ENCODE results near the gene HSPB2. TPM values are rescaled to one million over a fixed set of nuclear protein-coding genes. Genes with fewer than 3 reads are reported as not detected.
"Not testable (repeated sequence)": the region's sequence is repeated elsewhere in the genome, so short reads cannot be mapped to it uniquely, and the experiment has no call there.

The HSPB2 gene, protein sequence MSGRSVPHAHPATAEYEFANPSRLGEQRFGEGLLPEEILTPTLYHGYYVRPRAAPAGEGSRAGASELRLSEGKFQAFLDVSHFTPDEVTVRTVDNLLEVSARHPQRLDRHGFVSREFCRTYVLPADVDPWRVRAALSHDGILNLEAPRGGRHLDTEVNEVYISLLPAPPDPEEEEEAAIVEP
- total RNA-seq = not detected

DNA sequence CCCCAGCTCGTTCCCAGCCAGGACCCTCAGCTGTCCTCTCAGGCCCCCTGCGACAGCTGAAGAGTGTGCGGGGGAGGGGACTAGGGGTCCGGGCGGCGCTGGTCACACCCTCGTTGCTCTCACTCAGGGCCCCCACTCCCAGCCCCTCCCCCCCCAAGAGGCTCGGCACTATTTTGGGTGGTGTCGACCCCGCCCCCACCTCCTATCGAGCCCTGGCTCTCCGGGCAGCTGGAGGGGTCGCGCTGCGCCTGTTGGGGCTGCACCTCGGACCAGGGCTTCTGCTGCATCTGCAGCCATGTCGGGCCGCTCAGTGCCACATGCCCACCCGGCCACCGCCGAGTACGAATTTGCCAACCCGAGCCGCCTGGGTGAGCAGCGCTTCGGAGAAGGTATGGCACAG lies at the start of gene HSPB2:
Gene HSPB2 (plus strand): TSS at position 200 of the 400 bp plus-strand sequence. CDS start 96 bp downstream, at position 296.
- DNase-seq (no peak), ATAC-seq (no peak)
- peaks cover 60% of the 10 kb centered on the region for H3K27me3 Mint-ChIP-seq (ENCODE audit: low read depth)
- no peaks in the 10 kb centered on the region for H3K36me3 Mint-ChIP-seq (ENCODE audit: insufficient read depth)
- H3K4me1 Mint-ChIP-seq (ENCODE audit: low read depth) = no peaks in the 10 kb centered on the region
- H3K9me3 Mint-ChIP-seq = no peaks in the 10 kb centered on the region
- no peak within 1 kb of the TSS for H3K4me3 Mint-ChIP-seq

DNA sequence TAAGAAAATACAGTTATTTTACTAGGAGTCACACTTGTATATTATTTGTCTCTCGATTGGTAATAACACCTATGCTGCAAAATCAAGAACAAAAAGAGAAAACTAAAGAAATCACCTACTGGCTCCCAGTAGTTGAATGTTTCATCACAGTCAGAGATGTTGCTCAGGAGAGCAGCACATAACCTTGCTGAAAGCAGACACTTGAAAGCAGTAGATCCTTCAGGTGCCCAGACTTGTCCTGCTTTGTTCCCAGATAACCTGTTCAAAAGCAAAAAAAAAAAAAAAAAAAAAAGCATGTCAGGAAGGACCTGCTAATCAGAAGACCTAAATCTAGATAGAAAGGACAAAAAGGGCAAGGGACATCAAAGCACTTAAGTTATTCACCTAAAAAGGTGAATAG lies 42.4 kb upstream of the HSPB2 start:
- no peak for ATAC-seq
- Mint-ChIP-seq H3K4me1 (ENCODE audit: low read depth) (peaks cover 20% of the 10 kb centered on the region), H3K9me3 (no peaks in the 10 kb centered on the region), H3K4me3 (peak overlapping the region; percentile 26), H3K36me3 (ENCODE audit: insufficient read depth) (peaks cover 31% of the 10 kb centered on the region), H3K27me3 (ENCODE audit: low read depth) (no peaks in the 10 kb centered on the region)
- no peak for DNase-seq

DNA sequence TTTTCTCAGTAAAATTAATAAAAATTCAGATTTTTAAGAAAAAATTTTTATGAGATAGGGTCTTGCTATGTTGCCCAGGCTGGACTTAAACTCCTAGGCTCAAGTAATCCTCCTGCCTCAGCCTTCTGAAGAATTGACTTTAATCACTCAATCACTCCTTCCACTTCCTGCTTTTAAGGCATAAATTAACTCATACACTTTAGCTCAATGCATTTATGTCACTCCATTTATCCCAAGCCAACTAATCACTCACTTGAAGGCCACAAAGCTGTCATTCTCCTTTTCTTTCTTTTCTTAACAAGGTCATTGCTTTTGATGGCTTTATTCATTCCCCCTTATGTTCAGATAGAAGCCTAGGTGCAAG lies 42.0 kb upstream of the HSPB2 start:
- Mint-ChIP-seq H3K27me3 (ENCODE audit: low read depth) (no peaks in the 10 kb centered on the region), H3K4me3 (peak overlapping the region; percentile 94), H3K4me1 (ENCODE audit: low read depth) (peaks cover 20% of the 10 kb centered on the region), H3K36me3 (ENCODE audit: insufficient read depth) (peaks cover 27% of the 10 kb centered on the region), H3K9me3 (no peaks in the 10 kb centered on the region)
- no peak for DNase-seq
- no peak for ATAC-seq

DNA sequence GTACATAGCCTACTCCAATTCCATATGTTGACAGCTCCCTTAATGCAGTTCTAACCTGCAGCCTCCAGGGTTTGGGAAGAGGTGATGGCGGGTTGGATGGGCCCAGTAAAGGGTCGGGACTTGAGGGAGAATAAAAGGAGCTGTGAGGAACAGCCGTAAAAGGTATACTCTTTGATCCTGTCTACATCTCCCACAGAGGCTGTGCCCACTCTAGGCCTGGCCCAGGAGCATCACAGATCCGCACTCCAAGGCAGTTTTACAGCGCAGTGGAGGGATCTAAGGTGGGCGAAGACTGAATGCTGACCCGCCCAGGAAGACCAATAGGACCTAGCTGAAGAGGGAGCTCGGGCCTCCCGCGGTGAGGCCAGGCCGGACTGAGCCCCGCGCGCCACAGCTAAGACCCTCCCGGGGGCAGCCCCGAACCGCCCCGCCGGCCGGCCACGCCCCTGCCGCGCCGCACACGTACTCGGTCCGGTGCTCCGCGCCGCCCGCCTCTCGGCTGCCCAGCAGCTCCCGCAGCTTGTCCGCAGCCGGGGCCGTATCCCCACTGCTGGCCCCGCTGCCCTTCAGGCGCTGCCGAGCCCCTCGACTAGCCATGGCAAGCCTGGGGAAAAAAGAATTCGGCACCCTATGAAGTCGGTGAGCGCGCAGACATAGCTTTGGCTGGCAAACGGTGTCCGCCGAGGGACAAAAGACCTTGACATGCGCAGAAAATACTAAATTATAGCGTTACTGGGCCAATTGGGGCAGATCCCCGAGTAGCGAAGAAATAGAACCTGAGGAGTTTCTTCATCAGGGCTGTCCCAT lies 41.4 kb upstream of the HSPB2 start, which contains the start of gene ALG9:
Gene ALG9 (minus strand): TSS at position 696 of the 807 bp plus-strand sequence. CDS start 99 bp downstream, at position 597.
- H3K9me3 Mint-ChIP-seq = no peaks in the 10 kb centered on the region
- peak within 1 kb of the TSS; percentile 94 for H3K4me3 Mint-ChIP-seq
- peak; percentile 95 to 97 for ATAC-seq
- DNase-seq = peak; percentile 88
- H3K27me3 Mint-ChIP-seq (ENCODE audit: low read depth) = no peaks in the 10 kb centered on the region
- H3K36me3 Mint-ChIP-seq (ENCODE audit: insufficient read depth) = peaks cover 26% of the 10 kb centered on the region
- H3K4me1 Mint-ChIP-seq (ENCODE audit: low read depth) = peaks cover 20% of the 10 kb centered on the region

DNA sequence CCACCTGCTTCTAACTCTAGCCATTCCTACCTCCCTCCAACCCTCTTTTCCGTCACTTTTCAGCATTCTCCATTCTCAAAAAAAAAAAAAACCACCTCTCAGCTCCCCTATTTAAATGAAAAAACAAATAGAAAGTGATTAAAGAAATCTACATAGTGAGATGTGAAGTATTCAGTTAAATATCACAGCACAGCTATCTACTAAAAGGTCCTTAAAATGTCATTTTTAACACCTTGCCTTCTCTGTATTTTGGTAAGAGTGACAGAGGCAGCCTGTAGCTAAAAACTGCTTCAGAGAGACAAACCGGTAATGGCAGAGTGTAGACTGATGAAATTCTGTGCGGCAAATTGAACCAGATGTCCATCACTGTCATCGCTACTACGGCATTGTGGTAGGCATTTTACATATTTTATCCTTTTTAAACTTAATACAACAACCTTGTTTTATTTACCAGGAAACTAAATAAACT lies 40.8 kb upstream of the HSPB2 start:
- H3K9me3 Mint-ChIP-seq = no peaks in the 10 kb centered on the region
- peaks cover 23% of the 10 kb centered on the region for H3K36me3 Mint-ChIP-seq (ENCODE audit: insufficient read depth)
- no peaks in the 10 kb centered on the region for H3K27me3 Mint-ChIP-seq (ENCODE audit: low read depth)
- no peak for DNase-seq
- H3K4me3 Mint-ChIP-seq = peak overlapping the region; percentile 94
- peaks cover 18% of the 10 kb centered on the region for H3K4me1 Mint-ChIP-seq (ENCODE audit: low read depth)
- ATAC-seq = no peak

DNA sequence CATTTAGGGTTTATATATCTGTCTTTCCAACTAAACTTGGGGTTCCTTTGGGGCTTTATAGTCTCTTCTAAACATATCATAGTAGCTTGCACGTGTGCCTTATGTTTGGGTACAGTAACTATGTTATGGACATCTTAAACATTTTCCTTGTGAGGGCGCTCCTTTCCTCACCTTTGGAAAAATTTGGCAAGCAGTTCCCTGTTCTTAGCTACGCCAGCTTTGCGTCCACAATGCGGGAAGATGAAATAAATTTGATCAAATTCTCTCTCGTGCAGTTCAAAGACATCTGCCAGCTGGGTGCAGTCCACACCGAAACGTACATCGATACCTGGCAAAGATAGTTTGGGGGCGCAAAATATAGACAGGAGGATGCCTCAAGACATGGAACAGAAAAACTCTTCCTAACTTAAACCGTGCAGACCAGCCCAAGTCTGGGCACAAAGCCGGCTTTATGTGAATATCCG lies 34.1 kb upstream of the HSPB2 start:
- ATAC-seq = no peak
- Mint-ChIP-seq H3K4me3 (peak overlapping the region; percentile 87), H3K9me3 (no peaks in the 10 kb centered on the region), H3K4me1 (ENCODE audit: low read depth) (peaks cover 12% of the 10 kb centered on the region), H3K27me3 (ENCODE audit: low read depth) (no peaks in the 10 kb centered on the region), H3K36me3 (ENCODE audit: insufficient read depth) (peaks cover 6% of the 10 kb centered on the region)
- DNase-seq = no peak

DNA sequence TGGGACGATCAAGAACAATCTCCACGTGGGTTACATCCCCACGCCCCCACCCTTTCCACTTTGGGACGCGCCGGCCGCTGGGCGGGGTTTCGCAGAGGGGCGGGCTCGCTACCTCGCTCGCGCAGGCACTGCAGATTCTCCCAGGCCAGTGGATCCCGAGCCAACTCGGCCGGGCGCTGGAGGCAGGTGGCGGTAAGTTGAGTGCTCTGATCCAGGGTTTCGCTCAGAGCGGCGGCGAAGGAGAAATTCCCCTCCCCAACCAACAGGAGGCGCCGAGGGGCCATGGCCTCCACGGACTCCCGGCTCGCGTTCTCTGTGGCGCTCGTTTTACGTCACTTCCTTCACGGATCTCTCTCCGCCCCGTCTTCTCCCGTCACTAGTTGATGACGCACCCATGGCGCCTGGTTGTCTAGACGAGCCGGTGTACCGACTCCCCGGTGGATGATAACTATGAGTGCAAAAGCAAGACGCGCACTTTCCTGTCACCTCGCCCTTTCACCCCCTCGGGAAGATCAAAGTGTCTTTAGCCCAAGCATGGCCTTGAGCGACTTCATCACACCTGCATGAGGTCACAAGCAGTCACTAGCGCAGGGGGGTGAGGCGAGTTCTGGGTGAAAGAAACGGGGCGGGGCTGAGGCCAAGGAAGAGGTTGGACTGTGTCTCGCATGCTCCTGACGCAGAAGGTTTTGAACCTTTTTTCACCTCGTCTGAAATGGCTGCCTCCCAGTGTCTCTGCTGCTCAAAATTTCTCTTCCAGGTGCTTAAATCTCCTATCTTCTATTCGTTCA lies 33.5 kb upstream of the HSPB2 start, which contains the start of the genes CFAP68 and FDXACB1:
Gene CFAP68 (plus strand): TSS at position 693 of the 788 bp plus-strand sequence. CDS start 20 bp downstream, at position 713.
Gene FDXACB1 (minus strand): TSS at position 317 of the 788 bp plus-strand sequence. CDS start 33 bp downstream, at position 284.
- DNase-seq (peak; percentile 91), ATAC-seq (peak; percentile 90)
- peaks cover 12% of the 10 kb centered on the region for H3K4me1 Mint-ChIP-seq (ENCODE audit: low read depth)
- peaks cover 10% of the 10 kb centered on the region for H3K36me3 Mint-ChIP-seq (ENCODE audit: insufficient read depth)
- H3K27me3 Mint-ChIP-seq (ENCODE audit: low read depth) = no peaks in the 10 kb centered on the region
- H3K4me3 Mint-ChIP-seq = peak within 1 kb of the TSS; percentile 87
- H3K9me3 Mint-ChIP-seq = no peaks in the 10 kb centered on the region

DNA sequence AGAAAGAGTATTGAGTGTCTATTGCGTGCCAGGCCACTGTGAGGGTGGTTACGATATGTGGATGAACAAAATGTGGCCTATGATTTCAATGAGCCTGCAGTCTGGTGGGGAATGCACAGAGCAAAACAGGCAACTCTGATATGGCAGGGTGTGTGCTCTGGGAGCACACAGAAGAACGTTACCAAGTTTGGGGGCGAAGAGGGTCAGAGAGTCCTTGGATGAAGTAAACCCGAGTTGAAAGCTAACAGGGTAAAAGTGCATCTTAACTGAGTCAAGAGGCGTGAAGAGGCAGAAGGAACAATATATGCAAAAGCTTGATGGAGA lies 32.9 kb upstream of the HSPB2 start:
- ATAC-seq (no peak), DNase-seq (no peak)
- no peaks in the 10 kb centered on the region for H3K9me3 Mint-ChIP-seq
- H3K4me1 Mint-ChIP-seq (ENCODE audit: low read depth) = peaks cover 12% of the 10 kb centered on the region
- no peaks in the 10 kb centered on the region for H3K27me3 Mint-ChIP-seq (ENCODE audit: low read depth)
- peak overlapping the region; percentile 87 for H3K4me3 Mint-ChIP-seq
- peaks cover 10% of the 10 kb centered on the region for H3K36me3 Mint-ChIP-seq (ENCODE audit: insufficient read depth)

DNA sequence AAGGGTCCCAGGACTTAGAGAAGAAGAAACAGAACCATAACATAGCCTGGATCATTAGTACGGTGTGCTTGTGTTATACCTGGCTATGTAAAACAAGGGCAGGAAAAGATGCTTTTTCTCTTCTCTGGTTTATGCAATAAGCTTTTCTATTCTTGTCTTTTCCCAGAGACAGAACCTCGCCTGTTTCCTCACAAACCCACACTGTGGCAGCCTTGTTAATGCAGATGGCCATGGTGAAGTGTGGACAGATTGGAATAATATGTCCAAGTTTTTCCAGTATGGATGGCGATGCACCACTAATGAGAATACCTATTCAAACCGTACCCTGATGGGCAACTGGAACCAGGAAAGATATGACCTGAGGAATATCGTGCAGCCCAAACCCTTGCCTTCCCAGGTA lies 30.3 kb upstream of the HSPB2 start:
- H3K9me3 Mint-ChIP-seq = no peaks in the 10 kb centered on the region

DNA sequence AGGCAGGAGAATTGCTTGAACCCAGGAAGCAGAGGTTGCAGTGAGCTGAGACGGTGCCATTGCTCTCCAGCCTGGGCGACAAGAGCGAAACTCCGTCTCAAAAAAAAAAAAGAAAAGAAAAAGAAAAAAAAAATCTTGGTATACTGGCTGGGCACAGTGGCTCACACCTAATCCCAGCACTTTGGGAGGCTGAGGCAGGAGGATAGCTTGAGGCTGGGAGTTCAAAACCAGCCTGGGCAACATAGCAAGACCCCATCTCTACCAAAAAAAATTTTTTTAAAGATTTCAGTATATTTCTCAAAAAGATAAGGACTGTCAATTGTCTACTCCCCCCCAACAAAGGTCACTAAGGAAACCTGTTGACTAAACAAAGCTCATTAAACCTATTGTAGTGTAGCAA lies 27.5 kb upstream of the HSPB2 start:
- H3K36me3 Mint-ChIP-seq (ENCODE audit: insufficient read depth); H3K4me3 Mint-ChIP-seq; DNase-seq; H3K27me3 Mint-ChIP-seq (ENCODE audit: low read depth); H3K4me1 Mint-ChIP-seq (ENCODE audit: low read depth); H3K9me3 Mint-ChIP-seq; ATAC-seq: not testable (repeated sequence)

More for the DNA sequence above, 30.3 kb upstream of the HSPB2 start:
- no peak overlapping the region for H3K4me3 Mint-ChIP-seq
- H3K4me1 Mint-ChIP-seq (ENCODE audit: low read depth) = peaks cover 12% of the 10 kb centered on the region
- no peaks in the 10 kb centered on the region for H3K27me3 Mint-ChIP-seq (ENCODE audit: low read depth)
- H3K36me3 Mint-ChIP-seq (ENCODE audit: insufficient read depth) = peaks cover 4% of the 10 kb centered on the region
- ATAC-seq = no peak
- DNase-seq = no peak

DNA sequence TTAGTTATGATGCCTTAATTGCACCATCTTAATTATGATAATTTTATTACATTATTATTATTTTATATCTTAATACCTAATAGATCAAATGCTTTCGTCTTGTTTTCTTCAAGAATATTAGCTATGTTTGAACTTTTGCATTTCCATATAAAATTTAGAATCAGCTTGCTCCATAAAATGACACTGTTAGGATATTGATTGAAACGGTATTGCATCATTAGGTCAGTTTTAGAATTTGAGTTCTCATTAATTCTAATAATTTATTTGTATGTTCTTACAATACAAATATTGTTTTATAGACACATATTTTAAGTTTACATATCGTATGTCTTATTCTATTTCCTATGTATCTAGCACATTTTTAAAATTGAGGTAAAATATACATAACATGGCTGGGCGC lies 26.5 kb upstream of the HSPB2 start:
- H3K36me3 Mint-ChIP-seq (ENCODE audit: insufficient read depth) = peaks cover 4% of the 10 kb centered on the region
- no peaks in the 10 kb centered on the region for H3K9me3 Mint-ChIP-seq
- no peak overlapping the region for H3K4me3 Mint-ChIP-seq
- ATAC-seq = no peak
- H3K27me3 Mint-ChIP-seq (ENCODE audit: low read depth) = no peaks in the 10 kb centered on the region
- no peak for DNase-seq
- no peaks in the 10 kb centered on the region for H3K4me1 Mint-ChIP-seq (ENCODE audit: low read depth)

DNA sequence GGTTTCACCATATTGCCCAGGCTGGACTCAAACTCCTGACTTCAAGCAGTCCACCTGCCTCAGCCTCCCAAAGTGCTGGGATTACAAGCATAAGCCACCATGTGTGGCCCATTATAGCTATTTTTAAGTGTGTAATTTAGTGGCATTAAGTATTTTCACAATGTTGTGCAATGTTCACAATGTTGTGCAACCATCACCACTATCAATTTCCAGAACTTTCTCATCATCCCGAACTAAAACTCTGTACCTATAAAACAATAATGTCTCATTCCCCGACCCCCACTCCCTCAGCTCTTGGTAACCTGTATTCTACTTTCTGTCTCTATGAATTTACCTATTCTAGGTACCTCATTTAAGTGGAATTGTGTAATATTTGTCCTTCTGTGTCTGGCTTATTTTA lies 25.7 kb upstream of the HSPB2 start:
- H3K4me1 Mint-ChIP-seq (ENCODE audit: low read depth) = no peaks in the 10 kb centered on the region
- no peak for ATAC-seq
- no peaks in the 10 kb centered on the region for H3K27me3 Mint-ChIP-seq (ENCODE audit: low read depth)
- DNase-seq = no peak
- no peak overlapping the region for H3K4me3 Mint-ChIP-seq
- H3K36me3 Mint-ChIP-seq (ENCODE audit: insufficient read depth) = peaks cover 4% of the 10 kb centered on the region
- no peaks in the 10 kb centered on the region for H3K9me3 Mint-ChIP-seq

DNA sequence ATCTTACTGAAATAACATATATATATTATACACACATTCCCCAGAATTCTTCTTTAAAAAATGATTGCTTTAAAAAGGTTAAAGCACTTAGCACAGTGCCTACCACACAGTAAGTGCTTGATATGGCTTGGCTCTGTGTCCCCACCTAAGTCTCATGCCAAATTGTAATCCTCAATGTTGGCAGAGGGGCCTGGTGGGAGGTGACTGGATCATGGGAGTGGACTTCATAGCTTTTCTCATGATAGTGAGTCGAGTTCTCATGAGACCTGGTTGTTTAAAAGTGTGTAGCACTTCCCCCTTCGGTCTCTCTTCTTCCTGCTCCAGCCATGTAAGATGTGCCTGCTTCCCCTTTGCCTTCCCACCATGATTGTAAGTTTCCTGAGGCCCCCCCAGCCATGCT lies 7.1 kb upstream of the HSPB2 start:
- Mint-ChIP-seq H3K36me3 (ENCODE audit: insufficient read depth) (no peaks in the 10 kb centered on the region), H3K27me3 (ENCODE audit: low read depth) (peaks cover 7% of the 10 kb centered on the region), H3K4me3 (no peak overlapping the region), H3K9me3 (peaks cover 6% of the 10 kb centered on the region), H3K4me1 (ENCODE audit: low read depth) (no peaks in the 10 kb centered on the region)
- ATAC-seq = no peak
- no peak for DNase-seq

DNA sequence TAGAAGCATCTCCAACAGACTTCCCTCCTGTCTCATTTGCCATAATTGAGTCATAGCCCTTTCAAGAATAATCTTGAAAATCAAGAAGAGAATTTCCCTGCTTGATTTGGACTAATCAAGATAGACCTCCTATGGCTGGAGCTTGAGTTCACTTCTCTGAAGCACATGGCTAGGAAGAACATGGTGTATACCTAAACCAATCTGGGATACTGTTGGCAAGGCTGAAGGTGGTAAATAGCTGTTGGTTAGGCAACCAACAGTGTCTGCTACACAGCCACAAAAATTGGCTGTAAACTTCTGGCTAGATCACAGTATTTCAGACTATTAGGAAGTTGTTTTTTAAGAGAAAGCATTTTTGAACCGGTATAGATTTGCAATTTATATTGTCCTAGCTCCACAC lies 5.9 kb upstream of the HSPB2 start:
- Mint-ChIP-seq H3K4me3 (no peak overlapping the region), H3K36me3 (ENCODE audit: insufficient read depth) (no peaks in the 10 kb centered on the region), H3K4me1 (ENCODE audit: low read depth) (no peaks in the 10 kb centered on the region), H3K9me3 (peaks cover 6% of the 10 kb centered on the region), H3K27me3 (ENCODE audit: low read depth) (peaks cover 18% of the 10 kb centered on the region)
- DNase-seq (no peak), ATAC-seq (no peak)
